Measurements from ENCODE around the gene HRAS. TPM values are rescaled to one million over a fixed set of nuclear protein-coding genes. Genes with fewer than 3 reads are reported as not detected.

Gene HRAS
- total RNA-seq (2022; extraction: Qiagen RNA extraction): 97.4 to 162 TPM (median 151 TPM) in 5 replicates

GRCh38 chr11:535519-536454 lies at the start of gene HRAS:
Gene HRAS, minus strand, starts transcription at chr11:535576.

GRCh38 chr11:575996-576768 lies 40.8 kb upstream of the HRAS start, which contains the start of gene PHRF1:
Gene PHRF1, plus strand, starts transcription at chr11:576470. Its CDS starts 5,043 bp downstream, at chr11:581513.

GRCh38 chr11:560305-561147 lies 25.1 kb upstream of the HRAS start, which contains the start of the genes LMNTD2 and RASSF7:
Gene LMNTD2, minus strand, starts transcription at chr11:560738. Its CDS starts 22 bp downstream, at chr11:560716.
Gene RASSF7, plus strand, starts transcription at chr11:560970. Its CDS starts 799 bp downstream, at chr11:561769.

GRCh38 chr11:536841-537621 lies 1.7 kb upstream of the HRAS start, which contains the start of gene LRRC56:
Gene LRRC56, plus strand, starts transcription at chr11:537527. Its CDS starts 3,158 bp downstream, at chr11:540685.

GRCh38 chr11:506995-507726 lies 28.2 kb downstream of the HRAS start, which contains the start of gene RNH1:
Gene RNH1, minus strand, starts transcription at chr11:507242. Its CDS starts 5,080 bp downstream, at chr11:502162.

Other genes starting within 250 kb of the HRAS start
- gene PGGHG, start 246.4 kb downstream of the HRAS start, total RNA-seq (2022; extraction: Qiagen RNA extraction): 7.1 to 15.7 TPM (median 12.5 TPM) in 5 replicates
- not detected in 5 replicates for gene IFITM5, start 236.1 kb downstream of the HRAS start, total RNA-seq (2022; extraction: Qiagen RNA extraction)
- gene IFITM2, start 227.8 kb downstream of the HRAS start, total RNA-seq (2022; extraction: Qiagen RNA extraction): 59.0 to 71.7 TPM (median 65.6 TPM) in 5 replicates
- gene IFITM1, start 221.5 kb downstream of the HRAS start, total RNA-seq (2022; extraction: Qiagen RNA extraction): 0.22 to 0.64 TPM (median 0.39 TPM) in 5 replicates
- gene IFITM3, start 214.7 kb downstream of the HRAS start, total RNA-seq (2022; extraction: Qiagen RNA extraction): 18.8 to 35.6 TPM (median 29.9 TPM) in 5 replicates
- gene B4GALNT4, start 166.1 kb downstream of the HRAS start, total RNA-seq (2022; extraction: Qiagen RNA extraction): 11.1 to 25.3 TPM (median 20.4 TPM) in 5 replicates
- 26.3 to 41.8 TPM (median 39.9 TPM) in 5 replicates for gene PKP3, start 141.4 kb downstream of the HRAS start, total RNA-seq (2022; extraction: Qiagen RNA extraction)
- gene SIGIRR, start 120.6 kb downstream of the HRAS start, total RNA-seq (2022; extraction: Qiagen RNA extraction): 55.4 to 103 TPM (median 98.4 TPM) in 5 replicates
- gene ANO9, start 93.6 kb downstream of the HRAS start, total RNA-seq (2022; extraction: Qiagen RNA extraction): 0.55 to 1.8 TPM (median 1.0 TPM) in 5 replicates
- gene PTDSS2, start 85.3 kb downstream of the HRAS start, total RNA-seq (2022; extraction: Qiagen RNA extraction): 35.2 to 48.7 TPM (median 46.0 TPM) in 5 replicates
- gene RNH1, start 28.3 kb downstream of the HRAS start, total RNA-seq (2022; extraction: Qiagen RNA extraction): 128 to 190 TPM (median 178 TPM) in 5 replicates
- gene LRRC56, start 2.0 kb upstream of the HRAS start, total RNA-seq (2022; extraction: Qiagen RNA extraction): 0.45 to 0.93 TPM (median 0.75 TPM) in 5 replicates
- 1.9 to 3.3 TPM (median 2.7 TPM) in 5 replicates for gene LMNTD2, start 25.2 kb upstream of the HRAS start, total RNA-seq (2022; extraction: Qiagen RNA extraction)
- gene RASSF7, start 25.4 kb upstream of the HRAS start, total RNA-seq (2022; extraction: Qiagen RNA extraction): 35.3 to 47.8 TPM (median 43.4 TPM) in 5 replicates
- 26.7 to 35.3 TPM (median 34.8 TPM) in 5 replicates for gene PHRF1, start 40.9 kb upstream of the HRAS start, total RNA-seq (2022; extraction: Qiagen RNA extraction)
- 4.1 to 7.8 TPM (median 7.0 TPM) in 5 replicates for gene IRF7, start 80.4 kb upstream of the HRAS start, total RNA-seq (2022; extraction: Qiagen RNA extraction)
- 0.03 to 0.08 TPM in 2 of 5 replicates, not detected in the others for gene CDHR5, start 89.4 kb upstream of the HRAS start, total RNA-seq (2022; extraction: Qiagen RNA extraction)
- not detected in 5 replicates for gene SCT, start 91.6 kb upstream of the HRAS start, total RNA-seq (2022; extraction: Qiagen RNA extraction)
- gene DRD4, start 101.7 kb upstream of the HRAS start, total RNA-seq (2022; extraction: Qiagen RNA extraction): 0.15 to 0.39 TPM (median 0.22 TPM) in 5 replicates
- gene DEAF1, start 159.6 kb upstream of the HRAS start, total RNA-seq (2022; extraction: Qiagen RNA extraction): 27.2 to 37.0 TPM (median 33.8 TPM) in 5 replicates
- 9.2 to 11.6 TPM (median 11.3 TPM) in 5 replicates for gene TMEM80, start 160.2 kb upstream of the HRAS start, total RNA-seq (2022; extraction: Qiagen RNA extraction)
- 77.4 to 139 TPM (median 122 TPM) in 5 replicates for gene EPS8L2, start 170.7 kb upstream of the HRAS start, total RNA-seq (2022; extraction: Qiagen RNA extraction)
- gene TALDO1, start 211.9 kb upstream of the HRAS start, total RNA-seq (2022; extraction: Qiagen RNA extraction): 416 to 454 TPM (median 423 TPM) in 5 replicates
- 37.0 to 53.7 TPM (median 49.1 TPM) in 5 replicates for gene GATD1, start 241.9 kb upstream of the HRAS start, total RNA-seq (2022; extraction: Qiagen RNA extraction)

Measured in A549 treated with CORT108297 at 1 μM for 4 hours (cell line).